Glomerular visceral epithelial cell (primary cell): Measurements from ENCODE around the gene TMEM208.

Experiments
- DNase-seq: peaks from one replicate; pipeline ENCODE4 v3.0.0-alpha.2; 2016; ENCODE audit errors: extremely low spot score

TMEM208 gene

GRCh38 chr16:67191995-67192681 is 34.8 kb upstream of the TMEM208 start, which contains the start of gene E2F4:
E2F4 (plus strand) TSS chr16:67192155; CDS start chr16:67192228, 73 bp downstream.
- DNase-seq: peak; percentile 88

DNA sequence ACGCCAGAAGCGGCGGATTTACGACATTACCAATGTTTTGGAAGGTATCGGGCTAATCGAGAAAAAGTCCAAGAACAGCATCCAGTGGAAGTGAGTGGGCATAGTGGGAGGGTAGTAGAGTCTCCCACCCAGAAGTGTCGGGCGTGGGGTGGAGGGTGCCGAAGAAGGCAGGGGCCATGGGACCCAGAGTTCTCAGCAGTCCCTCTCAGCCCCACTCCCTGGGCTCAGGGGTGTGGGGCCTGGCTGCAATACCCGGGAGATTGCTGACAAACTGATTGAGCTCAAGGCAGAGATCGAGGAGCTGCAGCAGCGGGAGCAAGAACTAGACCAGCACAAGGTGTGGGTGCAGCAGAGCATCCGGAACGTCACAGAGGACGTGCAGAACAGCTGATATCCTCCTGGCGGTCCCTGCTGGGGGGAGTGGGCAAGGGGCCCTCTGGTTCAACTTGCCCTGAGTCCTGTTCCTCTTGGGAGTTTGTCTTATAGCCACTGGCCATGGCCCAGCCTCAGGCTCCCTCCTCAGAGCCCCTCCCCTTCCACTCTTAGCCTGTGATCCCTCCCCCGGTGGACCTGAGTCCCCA is 34.1 kb upstream of the TMEM208 start:
- DNase-seq: no peak

DNA sequence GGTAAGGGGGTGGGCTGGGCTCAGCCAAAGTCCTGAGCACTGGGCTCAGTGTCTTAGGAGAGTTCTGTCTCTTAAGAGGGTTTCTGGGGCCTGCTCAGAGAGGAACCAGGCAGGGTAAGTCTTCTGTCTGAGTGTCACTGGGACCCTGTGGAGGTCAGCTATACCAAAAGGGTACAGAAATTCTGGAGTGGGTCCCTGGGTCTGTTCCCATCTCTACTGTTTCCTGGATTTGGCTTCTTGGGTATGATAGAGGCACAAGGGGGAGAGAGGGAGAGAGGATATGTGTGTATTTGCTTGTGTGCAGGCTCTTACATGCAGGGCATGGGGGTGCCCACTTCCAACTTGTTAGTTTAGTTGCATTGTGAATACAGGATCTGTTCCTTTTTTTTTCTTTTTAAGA is 33.4 kb upstream of the TMEM208 start:
- DNase-seq: no peak

DNA sequence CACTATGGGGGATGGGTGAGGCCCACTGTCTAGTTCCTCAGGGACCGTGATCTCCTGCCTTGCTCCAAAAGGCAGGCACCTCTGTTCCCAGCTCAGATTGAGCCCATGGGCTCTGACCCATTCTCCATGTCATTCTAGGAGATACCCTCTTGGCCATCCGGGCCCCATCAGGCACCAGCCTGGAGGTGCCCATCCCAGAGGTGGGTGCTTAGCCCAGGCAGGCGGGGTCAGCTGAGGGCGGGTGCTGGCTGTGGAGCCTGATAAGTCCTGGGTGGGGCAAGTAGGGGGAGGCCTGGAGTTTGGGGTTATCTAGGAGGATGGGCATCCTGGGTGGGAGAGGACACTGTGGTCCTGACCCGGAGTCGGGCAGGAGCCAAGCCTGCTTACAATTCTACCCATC is 32.7 kb upstream of the TMEM208 start:
- DNase-seq: no peak

DNA sequence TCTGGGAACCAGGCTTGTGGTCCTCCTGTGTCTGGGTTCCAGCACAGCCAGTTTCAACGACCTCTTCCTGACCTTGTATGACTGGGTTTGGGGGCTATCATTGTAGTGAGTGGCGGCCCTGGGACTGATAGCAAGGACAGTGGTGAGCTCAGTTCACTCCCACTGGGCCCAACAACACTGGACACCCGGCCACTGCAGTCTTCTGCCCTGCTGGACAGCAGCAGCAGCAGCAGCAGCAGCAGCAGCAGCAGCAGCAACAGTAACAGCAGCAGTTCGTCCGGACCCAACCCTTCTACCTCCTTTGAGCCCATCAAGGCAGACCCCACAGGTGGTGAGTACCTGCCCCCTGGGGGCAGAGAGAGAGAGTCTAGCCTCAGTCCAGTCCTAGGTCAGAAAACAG is 31.3 kb upstream of the TMEM208 start:
- DNase-seq: no peak

GRCh38 chr16:67196881-67197280 is 30.0 kb upstream of the TMEM208 start:
- no peak for DNase-seq

DNA sequence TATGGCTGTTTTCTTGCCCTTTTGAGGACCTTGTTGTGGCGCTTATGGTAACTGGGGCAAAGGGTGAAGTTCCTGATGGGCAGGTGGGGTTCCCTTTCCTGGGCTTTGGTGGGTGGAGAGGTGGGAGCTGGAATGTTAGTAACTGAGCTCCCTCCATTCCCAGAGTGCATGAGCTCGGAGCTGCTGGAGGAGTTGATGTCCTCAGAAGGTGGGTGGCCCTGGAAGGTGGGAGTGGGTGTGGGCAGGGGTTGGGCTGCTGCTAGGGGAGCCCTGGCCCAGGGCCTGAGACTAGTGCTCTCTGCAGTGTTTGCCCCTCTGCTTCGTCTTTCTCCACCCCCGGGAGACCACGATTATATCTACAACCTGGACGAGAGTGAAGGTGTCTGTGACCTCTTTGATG is 29.2 kb upstream of the TMEM208 start:
- no peak for DNase-seq

DNA sequence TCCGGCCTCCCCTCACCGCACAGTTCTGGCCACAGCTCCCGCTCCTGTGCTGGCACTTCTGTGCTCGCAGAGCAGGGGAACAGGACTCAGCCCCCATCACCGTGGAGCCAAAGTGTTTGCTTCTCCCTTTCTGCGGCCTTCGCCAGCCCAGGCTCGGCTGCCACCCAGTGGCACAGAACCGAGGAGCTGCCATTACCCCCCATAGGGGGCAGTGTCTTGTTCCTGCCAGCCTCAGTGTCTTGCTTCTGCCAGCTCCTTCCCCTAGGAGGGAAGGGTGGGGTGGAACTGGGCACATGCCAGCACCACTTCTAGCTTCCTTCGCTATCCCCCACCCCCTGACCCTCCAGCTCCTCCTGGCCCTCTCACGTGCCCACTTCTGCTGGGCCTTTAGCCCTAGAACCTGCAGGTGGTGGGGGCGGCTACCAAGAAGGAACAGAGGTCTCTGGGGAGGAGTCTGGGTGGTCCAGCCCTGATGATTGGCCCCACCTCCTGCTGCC is 28.6 kb upstream of the TMEM208 start:
- no peak for DNase-seq

DNA sequence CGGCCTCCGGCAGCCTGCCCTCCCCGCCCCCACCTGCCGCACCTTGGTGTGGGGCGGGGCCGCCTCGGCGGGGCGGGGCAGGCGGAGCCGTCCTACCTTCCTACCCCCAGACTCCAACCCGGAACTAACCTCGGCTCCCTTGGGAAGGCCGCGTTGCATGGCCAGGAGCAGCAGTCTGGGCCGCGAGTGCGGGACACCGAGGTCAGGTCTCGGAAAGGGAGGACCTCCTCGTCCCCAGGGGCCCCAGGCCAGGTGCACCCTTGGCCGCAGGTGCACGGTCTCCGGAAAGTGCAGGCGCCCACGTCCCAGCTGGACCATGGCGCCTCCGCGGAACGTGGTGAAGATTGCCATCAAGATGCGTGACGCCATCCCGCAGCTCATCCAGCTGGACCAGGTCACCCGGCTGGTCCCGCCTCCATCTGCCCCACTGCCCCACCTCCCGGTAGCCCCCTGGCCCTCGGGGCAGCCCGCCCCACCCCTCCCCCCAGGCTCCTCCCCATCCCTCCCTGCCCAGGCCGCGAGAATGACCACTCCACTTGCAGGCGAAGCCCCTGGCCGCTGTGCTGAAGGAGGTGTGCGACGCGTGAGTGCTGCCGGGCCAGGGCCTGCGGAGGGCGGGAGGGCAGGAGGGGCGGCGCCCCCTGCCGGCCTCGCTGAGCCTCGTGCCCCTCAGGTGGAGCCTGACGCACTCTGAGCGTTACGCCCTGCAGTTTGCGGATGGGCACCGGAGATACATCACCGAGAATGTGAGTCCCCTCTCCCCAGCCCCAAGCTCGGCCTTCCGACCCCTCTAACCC is 27.7 kb upstream of the TMEM208 start, which contains the start of gene ELMO3:
ELMO3 (plus strand) TSS at position 121 of the 797 bp plus-strand sequence; CDS start at position 317, 196 bp downstream.
- DNase-seq: no peak

- DNase-seq: no peak
Measured at GRCh38 chr16:67199808-67200198, 27.1 kb upstream of the TMEM208 start.

DNA sequence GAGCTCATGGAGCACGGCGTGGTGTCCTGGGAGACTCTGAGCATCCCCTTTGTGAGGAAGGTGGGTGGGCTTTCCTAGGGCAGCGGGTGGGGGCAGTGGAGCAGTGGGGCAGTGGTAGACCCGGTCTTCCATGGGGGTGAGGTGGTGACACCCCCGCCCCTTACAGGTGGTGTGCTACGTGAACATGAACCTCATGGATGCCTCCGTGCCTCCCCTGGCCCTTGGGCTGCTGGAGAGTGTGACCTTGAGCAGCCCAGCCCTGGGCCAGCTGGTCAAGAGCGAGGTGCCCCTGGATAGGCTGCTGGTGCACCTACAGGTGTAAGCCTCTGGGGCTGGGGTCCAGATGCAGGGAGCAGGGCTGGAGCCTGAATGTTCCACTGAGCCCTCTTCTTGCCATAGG is 26.4 kb upstream of the TMEM208 start:
- DNase-seq: no peak

- no peak for DNase-seq
Measured at GRCh38 chr16:67201411-67202345, 25.3 kb upstream of the TMEM208 start.

- no peak for DNase-seq
Measured at GRCh38 chr16:67202426-67202825, 24.5 kb upstream of the TMEM208 start.

- DNase-seq: no peak
Measured at GRCh38 chr16:67202956-67203493, 23.9 kb upstream of the TMEM208 start.

- DNase-seq: no peak
Measured at GRCh38 chr16:67204076-67204475, 22.9 kb upstream of the TMEM208 start.

DNA sequence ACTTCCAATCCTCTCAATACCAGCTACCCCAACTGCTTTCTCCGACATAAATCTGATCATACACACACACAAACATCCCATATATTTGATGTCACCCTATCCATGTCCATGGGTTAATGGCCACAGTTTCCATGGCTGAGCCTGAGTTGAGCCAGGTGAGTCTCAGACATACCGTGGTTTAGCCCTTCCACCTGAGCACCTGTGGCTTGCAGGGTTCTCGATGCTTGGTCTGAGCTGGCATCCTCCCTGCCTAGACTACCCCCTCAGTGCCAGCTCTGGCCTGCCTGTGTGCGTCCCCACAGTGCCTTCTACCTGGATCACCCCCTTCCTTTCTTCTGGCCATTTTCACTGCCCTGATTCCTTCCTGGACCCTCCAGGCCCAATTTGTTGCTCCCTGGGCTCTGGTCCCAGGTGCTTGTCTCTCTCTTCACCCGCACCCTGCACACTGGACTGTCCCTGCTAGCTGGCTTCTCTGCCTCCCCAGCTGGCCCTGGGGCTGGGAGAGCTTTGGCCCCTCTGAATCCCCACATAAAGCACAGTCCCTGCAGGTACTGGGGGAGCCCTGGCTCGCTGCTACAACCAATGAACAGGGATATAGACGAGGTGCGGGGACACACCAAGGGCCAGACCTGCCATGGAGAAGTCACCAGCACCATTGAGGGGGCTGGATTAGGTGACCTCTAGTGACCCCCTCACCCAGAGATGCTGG is 20.6 kb upstream of the TMEM208 start:
- no peak for DNase-seq

DNA sequence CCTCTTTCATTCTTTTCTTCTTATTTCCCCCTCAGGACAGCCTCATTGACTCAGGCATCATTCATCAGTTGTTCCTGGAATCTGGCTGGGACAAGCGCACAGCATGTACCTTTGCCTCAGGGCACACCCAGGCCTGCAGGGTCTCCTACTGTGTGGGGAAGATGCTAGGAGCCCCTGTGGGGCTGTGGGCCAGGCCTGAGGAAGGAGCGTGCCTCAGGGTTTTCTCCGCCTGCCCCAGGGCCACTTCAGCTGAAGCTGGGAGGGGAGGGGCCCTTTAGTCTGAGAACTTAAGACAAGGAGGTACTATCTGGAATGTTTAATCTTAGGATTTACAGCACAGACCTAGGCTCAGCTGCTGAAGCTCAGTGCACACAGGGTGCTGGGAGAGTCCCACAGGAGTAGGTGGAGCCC is 20.1 kb upstream of the TMEM208 start:
- no peak for DNase-seq

- DNase-seq: no peak
Measured at GRCh38 chr16:67207249-67208091, 19.5 kb upstream of the TMEM208 start.

DNA sequence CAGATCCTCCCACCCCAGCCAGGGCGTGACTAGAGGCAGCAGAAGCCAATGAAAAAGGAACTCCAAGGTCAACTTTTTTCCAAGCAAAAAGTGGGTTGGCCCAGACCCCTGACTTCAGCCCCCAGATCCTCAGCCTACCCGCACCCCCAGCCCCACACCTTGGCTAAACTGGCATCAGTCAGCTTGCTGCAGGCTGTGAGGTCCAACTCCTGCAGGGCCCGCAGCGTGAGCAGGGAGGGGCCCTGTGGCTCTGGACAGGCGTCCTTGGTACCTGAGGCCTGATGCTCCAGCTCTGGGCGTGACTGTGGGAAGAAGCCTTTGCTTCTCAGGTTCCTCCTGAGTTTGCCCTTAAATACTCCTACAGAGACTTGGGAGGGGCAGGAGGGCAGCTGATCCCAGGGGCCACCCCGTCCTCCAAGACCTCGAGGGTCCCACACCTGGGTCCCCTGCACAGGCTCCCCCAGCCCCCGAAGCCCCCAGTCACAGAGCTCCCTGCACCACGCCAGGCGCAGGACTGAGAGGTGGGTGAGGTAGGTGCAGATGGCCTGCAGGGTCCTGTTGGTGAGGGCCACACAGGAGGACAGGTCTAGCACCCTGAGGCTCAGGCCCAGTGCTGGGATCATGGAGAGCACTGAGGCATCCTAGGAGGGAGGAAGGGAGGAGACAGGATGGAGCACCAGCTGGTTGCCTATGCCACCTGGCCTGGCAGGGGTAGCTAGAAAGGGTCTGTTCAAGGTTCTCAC is 18.6 kb upstream of the TMEM208 start:
- no peak for DNase-seq
